T1000 (cell line): ENCODE data around the gene PM20D2.
"Not testable (repeated sequence)": the region's sequence is repeated elsewhere in the genome, so short reads cannot be mapped to it uniquely, and the experiment has no call there.

Experiments
- DNase-seq: peaks from one replicate; lab custom pipeline; 2025; ENCODE audit warnings: mixed read lengths; lab: John Stamatoyannopoulos, UW

The PM20D2 gene, protein sequence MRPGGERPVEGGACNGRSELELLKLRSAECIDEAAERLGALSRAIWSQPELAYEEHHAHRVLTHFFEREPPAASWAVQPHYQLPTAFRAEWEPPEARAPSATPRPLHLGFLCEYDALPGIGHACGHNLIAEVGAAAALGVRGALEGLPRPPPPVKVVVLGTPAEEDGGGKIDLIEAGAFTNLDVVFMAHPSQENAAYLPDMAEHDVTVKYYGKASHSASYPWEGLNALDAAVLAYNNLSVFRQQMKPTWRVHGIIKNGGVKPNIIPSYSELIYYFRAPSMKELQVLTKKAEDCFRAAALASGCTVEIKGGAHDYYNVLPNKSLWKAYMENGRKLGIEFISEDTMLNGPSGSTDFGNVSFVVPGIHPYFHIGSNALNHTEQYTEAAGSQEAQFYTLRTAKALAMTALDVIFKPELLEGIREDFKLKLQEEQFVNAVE

GRCh38 chr6:89145956-89146717 lies at the start of gene PM20D2:
TSS of gene PM20D2 (plus strand) at chr6:89146055. CDS start at chr6:89146145, 90 bp downstream.
- DNase-seq, result peak; percentile 32

DNA sequence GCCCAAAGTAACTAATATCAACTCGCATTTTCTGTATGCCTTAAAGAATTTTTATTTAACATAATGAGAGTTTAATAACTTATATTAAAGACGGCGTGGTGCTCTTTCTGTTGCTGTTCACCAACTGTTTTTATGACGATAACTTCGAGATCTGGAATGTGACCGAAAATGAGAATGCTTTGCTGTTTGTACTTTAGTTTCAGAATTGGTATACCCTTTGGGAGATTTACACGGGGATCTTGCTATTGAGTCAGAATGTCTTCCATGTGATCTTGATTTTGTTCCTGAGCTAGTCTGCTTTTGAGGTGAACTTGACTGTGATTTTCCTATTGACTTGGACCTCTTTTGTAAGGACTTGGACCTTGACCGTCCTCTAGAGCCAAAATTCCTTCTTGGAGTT lies 47.4 kb upstream of the PM20D2 start:
- no peak for DNase-seq

GRCh38 chr6:89100114-89100513 lies 45.7 kb upstream of the PM20D2 start:
- no peak for DNase-seq

- no peak for DNase-seq
Observed at GRCh38 chr6:89110284-89110683, 35.6 kb upstream of the PM20D2 start.

DNA sequence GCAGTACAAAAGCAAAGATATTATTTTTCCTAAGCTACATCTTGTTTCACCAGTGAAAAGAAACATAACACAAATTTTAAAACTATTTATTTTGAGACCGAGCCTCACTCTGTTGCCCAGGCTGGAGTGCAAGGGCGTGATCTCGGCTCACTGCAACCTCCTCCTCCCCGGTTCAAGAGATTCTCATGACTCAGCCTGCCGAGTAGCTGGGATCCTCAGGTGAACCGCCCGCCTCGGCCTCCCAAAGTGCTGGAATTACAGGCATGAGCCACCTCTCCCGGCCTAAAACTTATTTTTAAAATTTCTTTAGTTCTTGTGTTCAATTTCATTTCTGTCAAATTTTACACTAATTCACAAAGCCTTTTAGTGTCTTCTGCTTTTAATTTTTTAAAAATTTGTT lies 33.9 kb upstream of the PM20D2 start:
- DNase-seq, result no peak

- no peak for DNase-seq
Observed at GRCh38 chr6:89116702-89117101, 29.2 kb upstream of the PM20D2 start.

DNA sequence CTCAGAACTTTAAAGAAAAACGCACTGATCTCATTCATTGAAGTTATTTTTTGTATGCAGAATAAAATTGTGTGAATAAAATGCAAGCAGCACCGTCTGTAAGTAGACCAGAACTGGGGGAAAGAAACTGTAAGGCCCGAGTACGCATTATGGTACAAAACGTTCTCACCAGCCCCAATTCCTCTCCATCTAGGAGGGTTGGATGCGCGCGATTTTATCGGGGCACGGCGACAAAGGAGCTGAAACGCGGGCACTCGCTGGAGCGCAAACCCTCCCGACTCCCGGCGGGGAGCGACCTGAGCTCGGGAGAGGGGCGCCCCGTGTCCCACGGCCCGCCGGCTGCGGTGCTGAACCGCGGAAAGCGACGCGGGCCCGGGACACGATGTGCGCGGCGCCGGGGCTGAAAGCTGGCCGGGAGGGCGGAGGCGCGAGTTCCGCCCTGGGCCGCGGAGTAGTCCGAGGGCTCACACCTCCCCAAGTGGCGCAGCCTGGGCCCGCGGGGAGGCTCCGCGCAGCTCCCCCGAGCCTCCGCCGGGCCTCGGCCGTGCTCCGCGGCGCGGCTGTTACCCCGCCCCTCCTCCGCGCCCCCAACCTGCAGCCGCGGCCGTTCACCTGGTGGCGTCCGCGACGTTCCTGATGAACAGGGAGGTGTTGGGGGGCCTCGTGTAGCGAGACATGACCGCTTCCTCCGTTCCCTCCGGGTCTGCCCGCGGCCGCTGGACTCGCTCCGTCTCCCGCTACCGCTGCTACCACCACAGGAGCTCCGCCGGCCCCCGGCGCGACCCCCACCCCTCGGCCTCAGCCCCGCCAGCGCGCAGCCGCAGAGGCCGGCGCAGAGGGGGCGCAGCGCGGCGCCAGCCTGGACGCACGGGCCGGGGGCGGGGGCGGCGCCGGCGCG lies 28.4 kb upstream of the PM20D2 start, which contains the start of gene SRSF12:
TSS of gene SRSF12 (minus strand) at position 861 of the 898 bp plus-strand sequence. CDS start at position 677, 184 bp downstream.
- no peak for DNase-seq

DNA sequence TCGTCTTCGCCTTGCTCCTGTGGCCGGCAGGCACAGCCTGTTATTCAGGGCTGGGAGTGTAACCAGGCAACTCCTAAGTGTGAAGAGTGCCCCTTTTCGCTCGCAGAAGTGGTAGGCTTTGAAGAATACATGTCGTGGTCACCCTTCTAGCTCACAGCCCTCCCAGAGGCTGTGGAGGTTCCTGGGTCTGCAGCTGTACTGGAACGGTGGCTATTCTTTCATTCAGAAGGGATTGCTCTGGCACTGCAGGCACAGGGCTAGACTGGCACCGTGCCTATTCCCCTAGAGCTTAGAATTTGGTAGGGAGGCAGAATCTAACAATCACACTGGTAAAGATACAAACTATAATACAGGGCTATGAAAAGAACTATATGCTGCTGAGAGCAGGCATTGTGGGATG lies 26.9 kb upstream of the PM20D2 start:
- no peak for DNase-seq

DNA sequence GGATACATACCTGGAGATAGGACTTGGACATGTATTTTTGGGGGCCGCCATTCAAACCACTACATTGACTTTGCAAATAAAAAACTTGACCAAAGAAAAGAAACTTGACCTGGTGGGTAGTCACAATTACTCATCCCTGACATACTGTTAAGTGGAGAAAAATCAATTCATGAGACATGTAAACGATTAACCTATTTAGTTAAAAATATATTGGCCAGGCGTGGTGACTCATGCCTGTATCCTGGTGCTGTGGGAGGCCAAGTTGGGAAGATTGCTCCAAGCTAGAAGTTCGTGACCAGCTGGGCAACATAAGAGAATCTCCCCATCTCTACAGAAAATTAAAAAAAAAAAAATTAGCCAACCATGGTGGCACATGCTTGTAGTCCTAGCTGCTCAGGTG lies 25.5 kb upstream of the PM20D2 start:
- no peak for DNase-seq

GRCh38 chr6:89121934-89122333 lies 23.9 kb upstream of the PM20D2 start:
- DNase-seq, result no peak

DNA sequence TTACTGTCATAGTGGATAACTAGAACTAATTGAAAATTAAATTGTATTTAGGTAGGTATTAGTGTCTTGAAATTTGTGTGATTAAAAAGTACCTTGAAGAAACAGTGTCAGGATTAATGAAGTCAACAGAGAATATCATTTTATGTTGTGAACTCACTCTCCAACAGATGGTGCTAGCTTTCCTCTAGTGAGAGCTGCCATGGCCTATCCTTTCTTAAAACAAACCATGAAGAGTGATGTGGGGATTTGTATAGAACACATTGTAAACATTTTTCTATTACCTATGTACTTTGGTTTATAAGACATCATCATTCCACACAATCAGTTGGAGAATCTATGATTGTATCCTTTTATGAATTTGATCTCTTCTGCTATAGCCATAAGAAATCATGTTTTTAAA lies 23.2 kb upstream of the PM20D2 start:
- DNase-seq, result no peak

DNA sequence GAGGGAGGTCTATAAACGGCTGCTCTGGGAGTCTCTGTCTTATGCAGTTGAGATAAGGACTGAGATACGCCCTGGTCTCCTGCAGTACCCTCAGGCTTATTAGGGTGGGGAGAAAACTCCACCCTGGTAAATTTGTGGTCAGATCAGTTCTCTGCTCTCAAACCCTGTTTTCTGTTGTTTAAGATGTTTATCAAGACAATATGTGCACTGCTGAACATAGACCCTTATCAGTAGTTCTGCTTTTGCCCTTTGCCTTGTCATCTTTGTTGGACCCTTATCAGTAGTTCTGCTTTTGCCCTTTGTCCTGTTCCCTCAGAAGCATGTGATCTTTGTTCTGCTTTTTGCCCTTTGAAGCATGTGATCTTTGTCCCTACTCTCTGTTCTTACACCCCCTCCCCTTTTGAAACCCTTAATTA lies 17.6 kb upstream of the PM20D2 start:
- not testable (repeated sequence) for DNase-seq

DNA sequence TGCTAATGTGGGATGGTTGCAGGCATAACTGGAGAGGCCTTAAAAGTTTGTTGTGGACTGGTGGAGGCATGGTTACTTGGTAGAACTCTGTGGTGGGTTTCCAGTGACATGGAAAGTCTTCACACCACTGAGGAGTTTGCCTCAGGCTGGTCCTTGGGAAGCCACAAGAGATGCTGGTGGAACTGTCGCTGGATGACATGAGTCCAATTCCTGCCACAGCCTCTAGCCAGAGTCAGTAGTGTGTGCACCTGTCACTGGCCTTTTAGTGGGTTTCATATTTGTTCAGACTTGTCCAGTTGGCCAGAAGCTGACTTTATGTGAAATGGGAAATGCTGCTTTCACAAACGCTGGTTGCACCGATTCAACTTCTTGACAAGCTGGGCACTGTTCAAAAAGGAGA lies 14.3 kb upstream of the PM20D2 start:
- DNase-seq, result no peak

DNA sequence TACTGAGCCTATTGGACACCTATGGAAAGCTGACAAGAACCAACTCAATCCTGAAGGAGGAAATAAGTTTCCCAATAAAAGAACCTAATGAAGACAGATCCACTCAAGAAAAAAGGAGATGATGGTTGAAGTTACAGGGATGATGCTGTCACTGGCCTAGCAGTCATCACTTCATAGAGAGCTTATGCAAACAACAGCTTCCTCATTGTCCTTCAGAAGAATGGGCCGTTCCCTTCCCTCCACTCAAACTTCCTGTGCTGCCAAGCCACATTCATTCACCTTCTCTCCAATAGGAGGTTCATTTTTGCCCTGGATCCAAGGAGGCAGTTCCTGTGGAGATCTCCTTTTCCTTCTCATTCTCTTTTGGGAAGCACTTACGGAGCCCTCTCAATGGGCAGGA lies 13.8 kb upstream of the PM20D2 start:
- no peak for DNase-seq

GRCh38 chr6:89133981-89134380 lies 11.9 kb upstream of the PM20D2 start:
- no peak for DNase-seq

GRCh38 chr6:89134723-89135122 lies 11.1 kb upstream of the PM20D2 start:
- no peak for DNase-seq

- no peak for DNase-seq
Observed at GRCh38 chr6:89138173-89138572, 7.7 kb upstream of the PM20D2 start.

GRCh38 chr6:89139509-89140346 lies 6.1 kb upstream of the PM20D2 start:
- DNase-seq, result peak; percentile 16

DNA sequence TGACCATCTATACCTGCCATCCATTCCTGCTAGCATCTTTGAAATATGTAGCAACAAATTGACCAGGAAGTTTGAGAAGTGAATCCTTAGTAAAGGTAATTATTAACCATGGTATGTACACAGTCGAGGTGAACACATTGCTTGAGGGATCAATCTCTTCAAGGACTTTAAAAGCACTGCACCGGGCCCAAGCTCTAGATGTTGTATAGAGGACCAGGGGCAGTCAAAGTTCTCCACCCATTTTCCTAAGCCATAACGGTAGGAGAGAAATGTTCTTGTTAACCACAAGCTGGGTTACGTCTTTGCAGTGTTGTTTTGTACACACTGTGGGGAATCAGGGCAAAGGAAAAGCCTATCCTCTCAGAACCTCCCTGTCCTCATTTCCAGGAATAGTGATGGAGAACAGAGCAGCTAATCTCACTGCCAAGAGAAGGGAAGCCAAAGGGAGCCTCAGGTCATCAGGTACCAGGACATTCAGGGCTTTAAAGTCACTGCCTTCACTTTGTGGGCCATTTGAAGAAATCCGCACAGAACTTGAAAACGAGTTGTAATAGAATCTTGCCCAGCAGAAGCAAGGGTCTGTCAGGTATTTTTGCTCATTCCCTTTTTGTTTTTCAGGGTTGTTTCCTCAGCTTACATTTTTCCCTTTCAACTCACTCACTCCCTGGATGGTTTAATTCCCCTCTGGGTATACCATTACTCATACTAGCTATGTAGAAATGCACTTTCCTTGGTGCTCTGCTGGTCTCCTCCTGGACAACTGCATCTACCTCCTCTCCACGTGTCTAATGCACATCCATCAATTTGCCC lies 5.3 kb upstream of the PM20D2 start:
- DNase-seq, result no peak

- DNase-seq, result no peak
Observed at GRCh38 chr6:89144354-89144906, 1.4 kb upstream of the PM20D2 start.
